Endothelial cell of umbilical vein (primary cell): ENCODE measurements around the gene RBFOX1. TPM values are rescaled to one million over a fixed set of nuclear protein-coding genes. Genes with fewer than 3 reads are reported as not detected.

Source experiments
- BruUV-seq: library from RNA; stranded (reverse); fragments of 400-500 nt; replicated peaks from 2 replicates; lab custom pipeline; 2021; lab: Mats Ljungman, UMichigan
- CTCF ChIA-PET: fragments of 300-600, 350-600 bp; sonication (Branson Sonifier 250); formaldehyde crosslinking; loops from one replicate; lab custom pipeline; 2021; ENCODE audit warnings: antibody characterized with exemption, inconsistent platforms; lab: Charles Lee
- POLR2A ChIA-PET: fragments of 300-600, 350-600 bp; sonication (Branson Sonifier 250); formaldehyde crosslinking; loops from one replicate; lab custom pipeline; 2021; ENCODE audit warnings: antibody characterized with exemption, inconsistent platforms; lab: Charles Lee
- DNase-seq: peaks from one replicate; pipeline ENCODE4 v3.0.0-alpha.2; 2011; ENCODE audit warnings: low read depth, low spot score
- FAIRE-seq: peaks from 2 replicates; lab custom pipeline; 2011; peaks lifted over from hg19 to GRCh38; lab: Jason Lieb, UNC
- H2AFZ ChIP-seq: 2 replicates; pipeline ENCODE4 v1.6.0; 2012; ENCODE audit warnings: low read depth, low read length, control low read depth, inconsistent platforms
- H3K27ac ChIP-seq: 2 replicates; pipeline ENCODE4 v1.5.1; 2011; ENCODE audit warnings: low read depth, mild to moderate bottlenecking, control low read depth, low read length, moderate library complexity; ENCODE audit not compliant: insufficient read depth
- H3K27me3 ChIP-seq, 2 experiments: 2 replicates each; pipeline versions ENCODE4 v1.6.0 to v1.6.1; 2011; ENCODE audit warnings: low read length in 2 of 2, mixed read lengths in 1 of 2; ENCODE audit not compliant: control insufficient read depth in 2 of 2, insufficient read depth in 2 of 2
- H3K36me3 ChIP-seq, 2 experiments: 2 replicates in 1 of 2; 3 replicates in 1 of 2; pipeline ENCODE4 v1.5.1; 2011; ENCODE audit warnings: low read length in 2 of 2, mild to moderate bottlenecking in 1 of 2, moderate library complexity in 1 of 2; ENCODE audit not compliant: control insufficient read depth in 2 of 2, insufficient read depth in 2 of 2; ENCODE audit errors: extremely low read depth in 1 of 2
- H3K4me1 ChIP-seq: 3 replicates; pipeline ENCODE4 v1.5.1; 2011; ENCODE audit warnings: mild to moderate bottlenecking, low read length; ENCODE audit not compliant: control insufficient read depth, insufficient read depth; ENCODE audit errors: extremely low read depth
- H3K4me2 ChIP-seq: 2 replicates; pipeline ENCODE4 v1.6.1; 2011; ENCODE audit warnings: low read length, control low read depth, mixed read lengths; ENCODE audit not compliant: insufficient read depth
- H3K4me3 ChIP-seq, 3 experiments: fragments of 200-600 bp in 1 of 3; sonication (generic), shearing (Covaris generic) in 1 of 3; replicated peaks in 1 of 3; 2 replicates each; pipeline ENCODE4 v1.5.1; 2011 to 2016; ENCODE audit warnings: control low read depth in 3 of 3, low read length in 3 of 3, mild to moderate bottlenecking in 2 of 3, inconsistent platforms in 1 of 3, low read depth in 1 of 3, moderate library complexity in 1 of 3; ENCODE audit not compliant: insufficient read depth in 1 of 3
- H3K79me2 ChIP-seq: 2 replicates; pipeline ENCODE4 v1.6.0; 2012; ENCODE audit warnings: low read length, inconsistent platforms; ENCODE audit not compliant: control insufficient read depth, insufficient read depth
- H3K9ac ChIP-seq: replicated peaks from 2 replicates; pipeline ENCODE3; 2011; ENCODE audit warnings: low read length, control low read depth; ENCODE audit not compliant: insufficient read depth; ENCODE audit errors: extremely low read depth
- H3K9me1 ChIP-seq: replicated peaks from 3 replicates; pipeline ENCODE4 v1.6.0; 2011; ENCODE audit warnings: mild to moderate bottlenecking, low read length; ENCODE audit not compliant: control insufficient read depth, insufficient read depth; ENCODE audit errors: extremely low read depth
- H3K9me3 ChIP-seq: replicated peaks from 2 replicates; pipeline ENCODE4 v1.5.1; 2012; ENCODE audit warnings: low read length, inconsistent platforms; ENCODE audit not compliant: control insufficient read depth, insufficient read depth
- H4K20me1 ChIP-seq: replicated peaks from 2 replicates; pipeline ENCODE3; 2011; ENCODE audit warnings: mild to moderate bottlenecking, low read length; ENCODE audit not compliant: control insufficient read depth, insufficient read depth; ENCODE audit errors: extremely low read depth
- CTCF ChIP-seq, 2 donors: IDR thresholded peaks; 1 replicate in 1 of 2; 2 replicates in 1 of 2; pipeline ENCODE4 v1.5.1; 2011; ENCODE audit warnings: low read length in 2 of 2, mild to moderate bottlenecking in 2 of 2, moderate library complexity in 2 of 2, control low read depth in 1 of 2, inconsistent platforms in 1 of 2, low read depth in 1 of 2; ENCODE audit not compliant: insufficient read depth in 1 of 2; ENCODE audit errors: extremely low read depth in 1 of 2
- EZH2 ChIP-seq: IDR thresholded peaks from 2 replicates; pipeline ENCODE4 v1.6.1; 2012; ENCODE audit warnings: borderline replicate concordance, low read depth, mild to moderate bottlenecking, moderate library complexity, low read length, inconsistent platforms; ENCODE audit not compliant: severe bottlenecking
- FOS ChIP-seq: IDR thresholded peaks from 2 replicates; pipeline ENCODE4 v1.6.1; 2011; ENCODE audit warnings: mild to moderate bottlenecking, low read length, moderate library complexity, borderline replicate concordance; ENCODE audit not compliant: insufficient read depth
- GATA2 ChIP-seq: IDR thresholded peaks from 2 replicates; pipeline ENCODE4 v1.7.0; 2011; ENCODE audit warnings: low read depth, mild to moderate bottlenecking, moderate library complexity, mixed read lengths, low read length; ENCODE audit not compliant: insufficient read length, insufficient read depth
- JUN ChIP-seq: IDR thresholded peaks from 2 replicates; pipeline ENCODE4 v1.6.1; 2011; ENCODE audit warnings: borderline replicate concordance, low read depth; ENCODE audit not compliant: insufficient read length, insufficient read depth
- MAX ChIP-seq: IDR thresholded peaks from 2 replicates; pipeline ENCODE4 v1.6.1; 2011; ENCODE audit not compliant: insufficient read depth, insufficient read length
- MYC ChIP-seq: IDR thresholded peaks from one replicate; pipeline ENCODE4 v1.6.1; 2011; ENCODE audit warnings: mild to moderate bottlenecking, low read depth, low read length
- POLR2A ChIP-seq: IDR thresholded peaks from 2 replicates; pipeline ENCODE4 v1.6.1; 2012; ENCODE audit warnings: low read depth, mild to moderate bottlenecking, control low read depth, low read length
- POLR2AphosphoS5 ChIP-seq: IDR thresholded peaks from 2 replicates; pipeline ENCODE4 v1.6.1; 2012; ENCODE audit warnings: low read depth, mild to moderate bottlenecking, control low read depth, low read length, moderate library complexity; ENCODE audit not compliant: insufficient read depth
- dilution Hi-C: fragments of 300-500 bp; cut with MboI; formaldehyde crosslinking; loops from one replicate; pipeline ENCODE4 v1.15.0; 2019; ENCODE audit warnings: low sequenced_read_pairs; ENCODE audit not compliant: extremely low pct_ligation_motif_present
- intact Hi-C: fragments of 100-400 bp; cut with micrococcal nuclease; formaldehyde crosslinking; loops from one replicate; pipeline ENCODE4 v1.10.0; 2022
- polyA plus RNA-seq, 4 experiments: library from polyadenylated mRNA; depleted of rRNA in 3 of 4; stranded (reverse) in 3 of 4; unstranded in 1 of 4; fragments of >200 nt; gene quantifications; 2 replicates each; pipeline versions ENCODE4 v1.2.1 to v1.2.3, GENCODE V29; 2011 to 2012; ENCODE audit warnings: missing spikeins in 1 of 4
- total RNA-seq: library from RNA; stranded (reverse); gene quantifications from 2 replicates; pipeline ENCODE4 v1.2.3, GENCODE V29; 2021

Gene RBFOX1
- total and polyA plus RNA-seq, 2 donors (not counting 3 experiments of a cell fraction or from before 2014, with no cell fraction given) = not detected

- Histone ChIP-seq H3K9ac (no peak overlapping the region), H3K4me2 (no peak overlapping the region), H3K27me3 (no peaks in the 10 kb centered on the region), H2AFZ (no peak overlapping the region), H4K20me1 (no peaks in the 10 kb centered on the region), H3K4me1 (no peaks in the 10 kb centered on the region), H3K4me3 (no peak overlapping the region), H3K27ac (no peak overlapping the region), H3K36me3 (no peaks in the 10 kb centered on the region), H3K9me1 (no peaks in the 10 kb centered on the region), H3K79me2 (no peaks in the 10 kb centered on the region), H3K9me3 (peaks cover 5% of the 10 kb centered on the region)
- TF ChIP-seq GATA2 (no peak), FOS (no peak), CTCF (IDR thresholded peaks at IDR 0.05; ENCODE audit: extremely low read depth in 1 of 2, insufficient read depth in 1 of 2, low read depth in 1 of 2, low read length in 2 of 2) (no peak), JUN (no peak), MYC (no peak), EZH2 (no peak), MAX (no peak), POLR2AphosphoS5 (no peak), POLR2A (no peak)
- FAIRE-seq = no peak
- no peak for DNase-seq
- dilution Hi-C loops = no loop called here
- ChIA-PET CTCF (no interaction called here), POLR2A (no interaction called here)
- intact Hi-C loops = no loop called here
- no TSS peak for BruUV-seq
Observed at GRCh38 chr16:7392206-7392605, 59.6 kb downstream of the RBFOX1 start.
